ENCODE data around the gene RNF123. TPM values are rescaled to one million over a fixed set of nuclear protein-coding genes. Genes with fewer than 3 reads are reported as not detected.

The RNF123 gene
- total and polyA plus RNA-seq, 2 experiments from 2014 or later = 27.7 to 39.1 TPM

- DNase-seq (ENCODE audit: low spot score) = no peak
- Histone ChIP-seq H4K20me1 (ENCODE audit: insufficient read depth, poor library complexity, severe bottlenecking) (no peaks in the 10 kb centered on the region), H3K4me3 (no peak overlapping the region), H3K79me2 (no peaks in the 10 kb centered on the region), H3K4me2 (no peak overlapping the region), H3K9me2 (replicated peaks; ENCODE audit: insufficient read depth) (no peaks in the 10 kb centered on the region), H3K27ac (no peak overlapping the region), H3K27me3 (no peaks in the 10 kb centered on the region), H3K4me1 (ENCODE audit: insufficient read depth) (peaks cover 4% of the 10 kb centered on the region), H3K9me3 (ENCODE audit: low read depth) (no peaks in the 10 kb centered on the region), H2AFZ (no peak overlapping the region), H3K36me3 (replicated peaks; ENCODE audit: insufficient read depth, low read depth) (no peaks in the 10 kb centered on the region)
- 81% methylated on average over 8 of the region's 8 CpGs for WGBS (ENCODE audit: low lambda C conversion rate, missing lambda C conversion rate)
- TF ChIP-seq EZH2 (IDR thresholded peaks at IDR 0.05; ENCODE audit: borderline replicate concordance) (no peak), EZH2phosphoT487 (IDR thresholded peaks at IDR 0.05; ENCODE audit: low read depth, severe bottlenecking, unreplicated experiment) (no peak), CTCF (IDR thresholded peaks at IDR 0.05; ENCODE audit: poor library complexity) (no peak)
These were observed 38.7 kb upstream of the RNF123 start for GRCh38 chr3:49650637-49651036.

GRCh38 chr3:49652218-49652902 lies 37.0 kb upstream of the RNF123 start:
- no peak overlapping the region for H3K27ac ChIP-seq
- peaks cover 4% of the 10 kb centered on the region for H3K4me1 ChIP-seq (ENCODE audit: insufficient read depth)
- H3K9me3 ChIP-seq (ENCODE audit: low read depth) = no peaks in the 10 kb centered on the region
- H3K4me3 ChIP-seq = no peak overlapping the region
- H3K36me3 ChIP-seq (replicated peaks; ENCODE audit: insufficient read depth, low read depth) = no peaks in the 10 kb centered on the region
- H3K4me2 ChIP-seq = no peak overlapping the region
- H3K9me2 ChIP-seq (replicated peaks; ENCODE audit: insufficient read depth) = no peaks in the 10 kb centered on the region
- DNase-seq (ENCODE audit: low spot score) = no peak
- no peaks in the 10 kb centered on the region for H3K79me2 ChIP-seq
- H4K20me1 ChIP-seq (ENCODE audit: insufficient read depth, poor library complexity, severe bottlenecking) = no peaks in the 10 kb centered on the region
- no peaks in the 10 kb centered on the region for H3K27me3 ChIP-seq
- H2AFZ ChIP-seq = no peak overlapping the region
- 93% methylated on average over 34 of the region's 36 CpGs for WGBS (ENCODE audit: low lambda C conversion rate, missing lambda C conversion rate)
- TF ChIP-seq CTCF (IDR thresholded peaks at IDR 0.05; ENCODE audit: poor library complexity) (no peak), EZH2 (IDR thresholded peaks at IDR 0.05; ENCODE audit: borderline replicate concordance) (no peak), EZH2phosphoT487 (IDR thresholded peaks at IDR 0.05; ENCODE audit: low read depth, severe bottlenecking, unreplicated experiment) (no peak)

GRCh38 chr3:49652903-49653415 lies 36.4 kb upstream of the RNF123 start:
- H3K27me3 ChIP-seq = no peaks in the 10 kb centered on the region

More at GRCh38 chr3:49652903-49653415, 36.4 kb upstream of the RNF123 start:
- TF ChIP-seq CTCF (IDR thresholded peaks at IDR 0.05; ENCODE audit: poor library complexity) (no peak), EZH2phosphoT487 (IDR thresholded peaks at IDR 0.05; ENCODE audit: low read depth, severe bottlenecking, unreplicated experiment) (no peak), EZH2 (IDR thresholded peaks at IDR 0.05; ENCODE audit: borderline replicate concordance) (no peak)
- no peak overlapping the region for H3K4me2 ChIP-seq
- no peaks in the 10 kb centered on the region for H4K20me1 ChIP-seq (ENCODE audit: insufficient read depth, poor library complexity, severe bottlenecking)
- no peak overlapping the region for H3K4me3 ChIP-seq
- DNase-seq (ENCODE audit: low spot score) = no peak
- H3K27ac ChIP-seq = no peak overlapping the region
- WGBS (ENCODE audit: low lambda C conversion rate, missing lambda C conversion rate) = 89% methylated on average over 21 of the region's 21 CpGs
- H2AFZ ChIP-seq = no peak overlapping the region
- no peaks in the 10 kb centered on the region for H3K9me3 ChIP-seq (ENCODE audit: low read depth)
- H3K9me2 ChIP-seq (replicated peaks; ENCODE audit: insufficient read depth) = no peaks in the 10 kb centered on the region
- no peaks in the 10 kb centered on the region for H3K79me2 ChIP-seq
- H3K36me3 ChIP-seq (replicated peaks; ENCODE audit: insufficient read depth, low read depth) = no peaks in the 10 kb centered on the region
- H3K4me1 ChIP-seq (ENCODE audit: insufficient read depth) = peaks cover 3% of the 10 kb centered on the region
